IMR-90 (cell line): ENCODE results near the gene C11orf21.

ENCODE experiments used
- BHLHE40 ChIP-seq: fragments of 150-350 bp; IDR thresholded peaks from 2 replicates; pipeline ENCODE4 v1.6.1; 2016; ENCODE audit warnings: mild to moderate bottlenecking, low read depth, low read length
- RAD21 ChIP-seq: IDR thresholded peaks from 2 replicates; pipeline ENCODE4 v1.6.1; 2012; ENCODE audit warnings: low read length, improper control_type of control experiment
- RCOR1 ChIP-seq: IDR thresholded peaks from 2 replicates; pipeline ENCODE4 v1.6.1; 2012; ENCODE audit warnings: mild to moderate bottlenecking, low read length, improper control_type of control experiment; ENCODE audit not compliant: insufficient replicate concordance
- TF ChIP-seq, protein P1 (sequence below): conservative IDR thresholded peaks from 2 replicates; pipeline ENCODE4 v1.5.1; 2012; ENCODE audit warnings: mild to moderate bottlenecking, low read depth, low read length, improper control_type of control experiment
- TF ChIP-seq, protein P2 (sequence below): fragments of 150-350 bp; IDR thresholded peaks from 2 replicates; pipeline ENCODE4 v1.6.1; 2017; ENCODE audit warnings: mild to moderate bottlenecking, antibody characterized with exemption, low read length, low read depth

DNA sequence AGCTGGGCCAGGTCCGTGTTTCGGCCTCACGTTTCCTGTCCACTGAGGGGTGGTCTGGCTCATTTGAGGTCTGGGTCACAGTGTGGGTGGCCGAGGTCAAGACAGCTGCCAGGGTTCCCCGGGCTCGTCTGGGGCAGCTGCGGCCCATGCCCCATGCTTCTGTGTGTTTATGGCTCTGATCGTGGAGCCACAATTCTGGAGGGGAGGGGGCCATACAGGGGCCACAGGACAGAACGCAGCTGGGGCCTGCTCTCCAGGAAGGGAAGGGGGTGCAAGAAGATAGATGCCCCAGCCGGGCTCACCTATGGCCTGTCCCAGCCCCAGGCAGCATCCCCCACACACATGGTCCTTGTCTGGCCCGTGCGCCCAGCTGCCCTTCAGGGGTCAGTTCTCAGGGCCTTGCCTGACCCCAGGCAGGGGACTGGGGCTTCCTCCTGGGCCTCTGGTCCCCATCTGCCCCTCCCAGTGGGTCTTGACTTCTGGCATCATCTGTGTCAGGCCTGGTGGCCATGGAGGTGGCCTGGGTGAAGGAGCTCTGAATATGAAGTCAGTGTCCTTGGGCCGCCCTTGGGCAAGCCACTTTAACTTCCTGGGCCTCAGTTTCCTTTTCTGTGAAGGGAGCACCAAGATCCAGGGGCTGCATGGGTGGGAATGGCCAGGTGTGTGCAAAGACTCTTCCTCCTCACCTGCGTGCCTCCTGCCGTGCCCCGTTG, 8.5 kb upstream of the C11orf21 start:
- TF ChIP-seq BHLHE40 (no peak), RAD21 (no peak), RCOR1 (no peak)
- TF ChIP-seq, protein P1, sequence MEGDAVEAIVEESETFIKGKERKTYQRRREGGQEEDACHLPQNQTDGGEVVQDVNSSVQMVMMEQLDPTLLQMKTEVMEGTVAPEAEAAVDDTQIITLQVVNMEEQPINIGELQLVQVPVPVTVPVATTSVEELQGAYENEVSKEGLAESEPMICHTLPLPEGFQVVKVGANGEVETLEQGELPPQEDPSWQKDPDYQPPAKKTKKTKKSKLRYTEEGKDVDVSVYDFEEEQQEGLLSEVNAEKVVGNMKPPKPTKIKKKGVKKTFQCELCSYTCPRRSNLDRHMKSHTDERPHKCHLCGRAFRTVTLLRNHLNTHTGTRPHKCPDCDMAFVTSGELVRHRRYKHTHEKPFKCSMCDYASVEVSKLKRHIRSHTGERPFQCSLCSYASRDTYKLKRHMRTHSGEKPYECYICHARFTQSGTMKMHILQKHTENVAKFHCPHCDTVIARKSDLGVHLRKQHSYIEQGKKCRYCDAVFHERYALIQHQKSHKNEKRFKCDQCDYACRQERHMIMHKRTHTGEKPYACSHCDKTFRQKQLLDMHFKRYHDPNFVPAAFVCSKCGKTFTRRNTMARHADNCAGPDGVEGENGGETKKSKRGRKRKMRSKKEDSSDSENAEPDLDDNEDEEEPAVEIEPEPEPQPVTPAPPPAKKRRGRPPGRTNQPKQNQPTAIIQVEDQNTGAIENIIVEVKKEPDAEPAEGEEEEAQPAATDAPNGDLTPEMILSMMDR, result no peak
- TF ChIP-seq, protein P2, sequence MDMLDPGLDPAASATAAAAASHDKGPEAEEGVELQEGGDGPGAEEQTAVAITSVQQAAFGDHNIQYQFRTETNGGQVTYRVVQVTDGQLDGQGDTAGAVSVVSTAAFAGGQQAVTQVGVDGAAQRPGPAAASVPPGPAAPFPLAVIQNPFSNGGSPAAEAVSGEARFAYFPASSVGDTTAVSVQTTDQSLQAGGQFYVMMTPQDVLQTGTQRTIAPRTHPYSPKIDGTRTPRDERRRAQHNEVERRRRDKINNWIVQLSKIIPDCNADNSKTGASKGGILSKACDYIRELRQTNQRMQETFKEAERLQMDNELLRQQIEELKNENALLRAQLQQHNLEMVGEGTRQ, result no peak
